ENCODE data around the gene PSMG4. TPM values are rescaled to one million over a fixed set of nuclear protein-coding genes. Genes with fewer than 3 reads are reported as not detected.

PSMG4 gene
- total and polyA plus RNA-seq, 2 of the 8 experiments (the other 6 are each of a cell fraction or from before 2014, with no cell fraction given), result 40.6 to 113 TPM

- TF ChIP-seq SRF (IDR thresholded peaks at IDR 0.05; ENCODE audit: low read depth, low read length) (no peak), KDM4A (IDR thresholded peaks at IDR 0.05; ENCODE audit: low read depth, low read length, severe bottlenecking) (no peak), TAF1 (IDR thresholded peaks at IDR 0.05; ENCODE audit: low read depth, low read length) (no peak), TCF12 (IDR thresholded peaks at IDR 0.05; ENCODE audit: low read depth, low read length) (no peak)
Observed at GRCh38 chr6:3316331-3316730, 57.6 kb downstream of the PSMG4 start (continued).

Measured in H1 (cell line).